ENCODE data around the gene MRTFB. TPM values are rescaled to one million over a fixed set of nuclear protein-coding genes. Genes with fewer than 3 reads are reported as not detected.

Gene MRTFB
- total and polyA plus RNA-seq, 2 of the 13 experiments (the other 11 are each of a cell fraction or from before 2014, with no cell fraction given) = 11.4 to 14.0 TPM

GRCh38 chr16:14223632-14224031, 152.5 kb downstream of the MRTFB start:
- WGBS (ENCODE audit: low lambda C conversion rate) = 98% methylated on average over 2 of the region's 2 CpGs
- H4K20me1 ChIP-seq (ENCODE audit: insufficient read depth, low read length) = no peaks in the 10 kb centered on the region
- H3K27me3 ChIP-seq (ENCODE audit: control insufficient read depth in 1 of 2, insufficient read depth in 2 of 2, low read length in 2 of 2) = no peaks in the 10 kb centered on the region
- H3K9me3 ChIP-seq (ENCODE audit: low read length) = no peaks in the 10 kb centered on the region
- CTCF ChIA-PET (ENCODE audit: low intra/inter-chr PET ratio, low total read pairs) = no interaction called here
- peaks cover 3 to 29% of the 10 kb centered on the region in 2 experiments; a peak in 3 of 5 replicates for H3K36me3 ChIP-seq (replicated peaks in 1 of 2; ENCODE audit: control insufficient read depth in 1 of 2, insufficient read depth in 2 of 2, low read length in 2 of 2)
- no peak overlapping the region for H3K9ac ChIP-seq (ENCODE audit: insufficient read depth, low read depth, low read length)
- POLR2A ChIA-PET = no interaction called here
- no peak overlapping the region for H3K4me3 ChIP-seq (replicated peaks in 1 of 3; ENCODE audit: insufficient read depth in 1 of 3, low read depth in 2 of 3, low read length in 3 of 3)
- in situ Hi-C loops (cut with HindIII; ENCODE audit: extremely low pct_ligation_motif_present, low pct_unique_long_range_greater_than_20kb) = no loop called here
- no peak for TF ChIP-seq ZSCAN9 (CRISPR knock-in tag; IDR thresholded peaks at IDR 0.05; ENCODE audit: borderline replicate concordance)
- no peak for TF ChIP-seq ZNF317 (CRISPR knock-in tag; IDR thresholded peaks at IDR 0.05)
- TF ChIP-seq MBD4 (IDR thresholded peaks at IDR 0.05; ENCODE audit: borderline replicate concordance, low read length) = no peak
- no peak for TF ChIP-seq HDAC6 (IDR thresholded peaks at IDR 0.05; ENCODE audit: low read depth, low read length)
- no peak for TF ChIP-seq CHCHD3 (CRISPR knock-in tag; IDR thresholded peaks at IDR 0.05)
- TF ChIP-seq THRA (CRISPR knock-in tag; IDR thresholded peaks at IDR 0.05; ENCODE audit: borderline replicate concordance) = no peak
- no peak for TF ChIP-seq AHR (CRISPR knock-in tag; IDR thresholded peaks at IDR 0.05)
- no peak for FAIRE-seq
- H3K4me1 ChIP-seq (ENCODE audit: insufficient read depth, low read length) = peaks cover 8% of the 10 kb centered on the region
- H3K4me2 ChIP-seq (ENCODE audit: low read depth, low read length) = no peak overlapping the region
- intact Hi-C loops (cut with micrococcal nuclease; ENCODE audit: unreplicated experiment) = no loop called here
- no peaks in the 10 kb centered on the region for H3K79me2 ChIP-seq (ENCODE audit: insufficient read depth, low read length)
- no TSS peak for BruUV-seq (replicated peaks)
- no peak overlapping the region for H2AFZ ChIP-seq (ENCODE audit: low read length)
- no peak overlapping the region for H3K27ac ChIP-seq (ENCODE audit: extremely low read length, insufficient read depth, low read length)
- no peak for ATAC-seq
- no peak for DNase-seq (ENCODE audit: low spot score)

GRCh38 chr16:14225457-14225856, 154.3 kb downstream of the MRTFB start:
- H3K79me2 ChIP-seq (ENCODE audit: insufficient read depth, low read length) = no peaks in the 10 kb centered on the region
- H3K4me3 ChIP-seq (replicated peaks in 1 of 3; ENCODE audit: insufficient read depth in 1 of 3, low read depth in 2 of 3, low read length in 3 of 3) = no peak overlapping the region
- ATAC-seq = no peak
- 98% methylated on average over 3 of the region's 3 CpGs for WGBS (ENCODE audit: low lambda C conversion rate)
- no peak overlapping the region for H3K4me2 ChIP-seq (ENCODE audit: low read depth, low read length)
- peak; percentile 90 for TF ChIP-seq ZNF24 (IDR thresholded peaks at IDR 0.05)
- TF ChIP-seq FOXO4 (CRISPR knock-in tag; conservative IDR thresholded peaks at IDR 0.05) = 0 out of 2 replicates have a peak, but pooled peaks have one; percentile 32
- no peak for TF ChIP-seq ZNF510 (CRISPR knock-in tag; IDR thresholded peaks at IDR 0.05; ENCODE audit: low read depth)
- ChIA-PET CTCF (ENCODE audit: low intra/inter-chr PET ratio, low total read pairs) (no interaction called here), POLR2A (no interaction called here)
- intact Hi-C loops (cut with micrococcal nuclease; ENCODE audit: unreplicated experiment) (no loop called here), in situ Hi-C loops (cut with HindIII; ENCODE audit: extremely low pct_ligation_motif_present, low pct_unique_long_range_greater_than_20kb) (no loop called here)
- no peak overlapping the region for H3K9ac ChIP-seq (ENCODE audit: insufficient read depth, low read depth, low read length)
- no peaks in the 10 kb centered on the region for H3K9me3 ChIP-seq (ENCODE audit: low read length)
- no peaks in the 10 kb centered on the region for H4K20me1 ChIP-seq (ENCODE audit: insufficient read depth, low read length)
- no peak overlapping the region for H3K27ac ChIP-seq (ENCODE audit: extremely low read length, insufficient read depth, low read length)
- no peak overlapping the region for H2AFZ ChIP-seq (ENCODE audit: low read length)
- H3K36me3 ChIP-seq (replicated peaks in 1 of 2; ENCODE audit: control insufficient read depth in 1 of 2, insufficient read depth in 2 of 2, low read length in 2 of 2) = peaks cover 3 to 16% of the 10 kb centered on the region in 2 experiments; a peak in 2 of 5 replicates
- H3K4me1 ChIP-seq (ENCODE audit: insufficient read depth, low read length) = no peaks in the 10 kb centered on the region
- FAIRE-seq = no peak
- no TSS peak for BruUV-seq (replicated peaks)
- DNase-seq (ENCODE audit: low spot score) = no peak
- H3K27me3 ChIP-seq (ENCODE audit: control insufficient read depth in 1 of 2, insufficient read depth in 2 of 2, low read length in 2 of 2) = no peaks in the 10 kb centered on the region

Data from HepG2 (cell line).